OCI-LY3 (cell line): ENCODE measurements around the gene CNNM1.

ENCODE experiments used
- H2AFZ ChIP-seq: fragments of 200-600, 300-600 bp; shearing (Covaris generic); 2 replicates; pipeline ENCODE4 v1.6.0; 2014; ENCODE audit warnings: antibody characterized with exemption, low read depth, low read length
- H3K27ac ChIP-seq: fragments of 200-600, 300-600 bp; sonication (generic); 2 replicates; pipeline ENCODE4 v1.5.1; 2014; ENCODE audit warnings: mild to moderate bottlenecking, low read length, moderate library complexity, mixed read lengths
- H3K27me3 ChIP-seq: fragments of 200-600, 300-600 bp; sonication (generic); 2 replicates; pipeline ENCODE4 v1.6.1; 2014; ENCODE audit warnings: low read depth, low read length, mixed read lengths
- H3K36me3 ChIP-seq: fragments of 200-600, 300-600 bp; sonication (generic); replicated peaks from 2 replicates; pipeline ENCODE3; 2014; ENCODE audit warnings: low read depth, low read length, mixed read lengths
- H3K4me1 ChIP-seq: fragments of 300-600, 200-600 bp; sonication (generic); 2 replicates; pipeline ENCODE4 v1.6.1; 2014; ENCODE audit warnings: low read length, mixed read lengths
- H3K4me2 ChIP-seq: fragments of 200-600, 300-600 bp; sonication (generic); 2 replicates; pipeline ENCODE4 v1.6.1; 2014; ENCODE audit warnings: low read length, mixed read lengths
- H3K4me3 ChIP-seq: fragments of 300-600, 200-600 bp; sonication (generic); 2 replicates; pipeline ENCODE4 v1.5.1; 2014; ENCODE audit warnings: antibody characterized with exemption, mild to moderate bottlenecking, low read length, moderate library complexity
- H3K79me2 ChIP-seq: fragments of 300-600, 200-600 bp; shearing (Covaris generic); 2 replicates; pipeline ENCODE4 v1.6.1; 2014; ENCODE audit warnings: mild to moderate bottlenecking, low read length, mixed read lengths
- H3K9ac ChIP-seq: fragments of 300-600, 200-600 bp; shearing (Covaris generic); 2 replicates; pipeline ENCODE4 v1.6.0; 2014; ENCODE audit warnings: mild to moderate bottlenecking, low read length, moderate library complexity
- H3K9me3 ChIP-seq: fragments of 200-600, 300-600 bp; shearing (Covaris generic); 2 replicates; pipeline ENCODE4 v1.6.1; 2014; ENCODE audit warnings: low read length, mixed read lengths; ENCODE audit not compliant: insufficient read depth
- H4K20me1 ChIP-seq: fragments of 200-600, 300-600 bp; sonication (generic); 2 replicates; pipeline ENCODE4 v1.6.1; 2016; ENCODE audit warnings: low read length, mixed read lengths; ENCODE audit not compliant: insufficient read depth
- EZH2phosphoT487 ChIP-seq: fragments of 200-600 bp; shearing (Covaris generic); IDR thresholded peaks from 2 replicates; pipeline ENCODE4 v1.6.1; 2018; ENCODE audit warnings: antibody characterized with exemption, mixed run types, low read depth
- TF ChIP-seq, protein P1 (sequence below): fragments of 200-600, 300-600 bp; sonication (generic); IDR thresholded peaks from 2 replicates; pipeline ENCODE4 v1.5.1; 2014; ENCODE audit warnings: antibody characterized with exemption, low read length, low read depth

CNNM1 gene

DNA sequence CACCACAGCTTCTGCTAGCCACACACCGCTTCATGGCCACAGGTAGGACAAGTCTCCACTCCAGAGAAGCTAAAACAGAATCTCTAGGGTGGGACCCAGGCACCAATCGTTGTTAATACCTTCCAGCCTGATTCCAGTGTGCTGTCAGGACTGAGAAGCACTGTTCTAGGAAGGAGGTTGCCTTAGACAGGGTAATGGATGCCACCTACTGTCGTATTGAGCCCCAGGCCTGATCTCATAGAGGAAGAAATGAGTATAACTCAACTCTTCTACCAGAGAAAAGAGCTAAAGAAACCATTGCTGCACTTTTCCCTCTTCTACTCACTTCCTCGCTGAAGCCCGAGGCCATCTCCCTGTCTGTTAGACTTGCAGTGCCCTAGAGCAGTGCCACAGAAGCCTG lies 31.8 kb downstream of the CNNM1 start:
- TF ChIP-seq EZH2phosphoT487, result no peak
- TF ChIP-seq, protein P1, sequence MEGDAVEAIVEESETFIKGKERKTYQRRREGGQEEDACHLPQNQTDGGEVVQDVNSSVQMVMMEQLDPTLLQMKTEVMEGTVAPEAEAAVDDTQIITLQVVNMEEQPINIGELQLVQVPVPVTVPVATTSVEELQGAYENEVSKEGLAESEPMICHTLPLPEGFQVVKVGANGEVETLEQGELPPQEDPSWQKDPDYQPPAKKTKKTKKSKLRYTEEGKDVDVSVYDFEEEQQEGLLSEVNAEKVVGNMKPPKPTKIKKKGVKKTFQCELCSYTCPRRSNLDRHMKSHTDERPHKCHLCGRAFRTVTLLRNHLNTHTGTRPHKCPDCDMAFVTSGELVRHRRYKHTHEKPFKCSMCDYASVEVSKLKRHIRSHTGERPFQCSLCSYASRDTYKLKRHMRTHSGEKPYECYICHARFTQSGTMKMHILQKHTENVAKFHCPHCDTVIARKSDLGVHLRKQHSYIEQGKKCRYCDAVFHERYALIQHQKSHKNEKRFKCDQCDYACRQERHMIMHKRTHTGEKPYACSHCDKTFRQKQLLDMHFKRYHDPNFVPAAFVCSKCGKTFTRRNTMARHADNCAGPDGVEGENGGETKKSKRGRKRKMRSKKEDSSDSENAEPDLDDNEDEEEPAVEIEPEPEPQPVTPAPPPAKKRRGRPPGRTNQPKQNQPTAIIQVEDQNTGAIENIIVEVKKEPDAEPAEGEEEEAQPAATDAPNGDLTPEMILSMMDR, result no peak; the same call in 1 of the 2 replicates
- H3K27ac ChIP-seq, result no peak overlapping the region
- no peak overlapping the region for H3K4me3 ChIP-seq
- no peak overlapping the region for H3K4me2 ChIP-seq
- H3K4me1 ChIP-seq, result no peaks in the 10 kb centered on the region
- no peaks in the 10 kb centered on the region for H3K9me3 ChIP-seq
- H3K9ac ChIP-seq, result no peak overlapping the region
- no peak overlapping the region for H2AFZ ChIP-seq
- H3K36me3 ChIP-seq, result no peaks in the 10 kb centered on the region
- H3K79me2 ChIP-seq, result no peaks in the 10 kb centered on the region
- H3K27me3 ChIP-seq, result peaks cover 36% of the 10 kb centered on the region
- H4K20me1 ChIP-seq, result no peaks in the 10 kb centered on the region

DNA sequence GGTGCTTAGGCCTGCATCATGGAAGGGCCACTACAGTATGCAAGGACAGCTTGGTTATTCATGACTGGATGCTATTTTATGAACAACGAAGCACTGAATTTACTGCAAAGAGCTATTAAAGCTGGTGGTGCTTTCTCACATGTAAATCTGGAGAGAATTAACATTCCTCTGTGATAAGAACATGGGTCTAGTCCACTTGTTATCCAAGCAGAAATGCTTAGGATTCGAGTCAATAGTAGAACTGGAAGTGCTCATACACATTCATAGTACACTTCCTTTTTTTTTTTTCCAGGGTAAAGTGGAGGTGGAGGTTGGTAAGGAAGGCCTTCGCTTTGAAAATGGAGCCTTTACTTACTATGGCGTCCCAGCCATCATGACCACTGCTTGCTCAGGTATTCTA lies 35.0 kb downstream of the CNNM1 start:
- Histone ChIP-seq H3K9me3 (no peaks in the 10 kb centered on the region), H4K20me1 (no peaks in the 10 kb centered on the region), H3K9ac (no peak overlapping the region), H3K4me2 (no peak overlapping the region), H3K36me3 (no peaks in the 10 kb centered on the region), H3K4me1 (no peaks in the 10 kb centered on the region), H3K27me3 (peaks cover 54% of the 10 kb centered on the region), H2AFZ (no peak overlapping the region), H3K4me3 (no peak overlapping the region), H3K79me2 (no peaks in the 10 kb centered on the region), H3K27ac (no peak overlapping the region)
- TF ChIP-seq EZH2phosphoT487, result no peak
- TF ChIP-seq, protein P1, result no peak

DNA sequence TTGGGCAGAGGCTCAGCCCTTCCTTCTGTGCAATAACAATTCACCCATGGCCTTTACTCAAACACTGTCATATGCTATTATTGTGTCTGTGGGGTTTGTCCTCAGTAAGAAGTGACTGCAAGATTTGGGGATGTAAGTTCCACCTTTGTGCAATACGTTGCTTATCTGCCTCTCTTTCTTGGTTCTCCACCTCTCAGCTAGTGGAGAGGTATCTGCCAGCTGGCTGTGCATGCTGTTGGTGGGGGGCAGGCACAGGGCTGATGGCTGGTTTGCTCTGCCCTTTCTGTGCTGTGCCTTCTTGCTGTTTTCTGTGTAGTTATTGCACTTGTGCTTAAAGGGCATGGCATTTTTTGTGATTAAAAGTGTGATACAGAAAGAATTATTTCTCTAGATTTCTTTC lies 36.2 kb downstream of the CNNM1 start:
- Histone ChIP-seq H3K27ac (no peak overlapping the region), H3K36me3 (no peaks in the 10 kb centered on the region), H3K9me3 (no peaks in the 10 kb centered on the region), H3K4me1 (peaks cover under 1% of the 10 kb centered on the region; the same call in 1 of the 2 replicates), H3K4me3 (no peak overlapping the region), H3K27me3 (peaks cover 58% of the 10 kb centered on the region), H3K79me2 (no peaks in the 10 kb centered on the region), H3K9ac (no peak overlapping the region), H4K20me1 (no peaks in the 10 kb centered on the region), H2AFZ (no peak overlapping the region), H3K4me2 (no peak overlapping the region)
- TF ChIP-seq EZH2phosphoT487, result no peak
- TF ChIP-seq, protein P1, result no peak

DNA sequence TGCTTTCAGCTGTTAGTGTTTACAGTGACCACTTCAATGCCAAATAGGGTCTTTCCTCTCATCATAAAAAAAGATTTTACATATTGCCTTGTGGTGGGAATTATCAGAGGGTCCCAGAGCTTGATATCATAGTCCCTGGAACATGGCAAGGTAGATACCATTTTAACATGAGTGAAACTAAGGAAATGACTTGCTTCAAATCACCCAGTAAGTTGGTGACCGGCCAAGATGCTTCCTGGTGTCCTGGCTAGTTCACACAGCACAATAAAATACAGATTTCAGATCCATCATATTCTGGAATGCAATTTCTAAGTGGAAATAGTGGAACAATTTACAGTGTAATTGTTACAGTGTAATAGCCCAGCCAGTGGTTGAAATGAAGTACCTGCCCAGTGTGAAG lies 36.6 kb downstream of the CNNM1 start:
- no peak for TF ChIP-seq EZH2phosphoT487
- TF ChIP-seq, protein P1, result no peak
- Histone ChIP-seq H3K27ac (no peak overlapping the region), H4K20me1 (no peaks in the 10 kb centered on the region), H2AFZ (no peak overlapping the region), H3K4me1 (peaks cover 5% of the 10 kb centered on the region), H3K9me3 (no peaks in the 10 kb centered on the region), H3K27me3 (peaks cover 59% of the 10 kb centered on the region), H3K36me3 (no peaks in the 10 kb centered on the region), H3K4me2 (no peak overlapping the region), H3K9ac (no peak overlapping the region), H3K79me2 (no peaks in the 10 kb centered on the region), H3K4me3 (no peak overlapping the region)
